ENCODE data around the gene RNF183.

- no peak for TF ChIP-seq CTCF (IDR thresholded peaks at IDR 0.05 in 4 of 5, conservative IDR thresholded peaks at IDR 0.05 in 1 of 5)
- no peak for TF ChIP-seq POLR2A (IDR thresholded peaks at IDR 0.05)
Observed at GRCh38 chr9:113326230-113326629, 23.1 kb upstream of the RNF183 start.

All from gastrocnemius medialis (tissue), 4 donors.